ENCODE data around the gene EYA2.
"Not testable (repeated sequence)": the region's sequence is repeated elsewhere in the genome, so short reads cannot be mapped to it uniquely, and the experiment has no call there.

EYA2 gene

DNA sequence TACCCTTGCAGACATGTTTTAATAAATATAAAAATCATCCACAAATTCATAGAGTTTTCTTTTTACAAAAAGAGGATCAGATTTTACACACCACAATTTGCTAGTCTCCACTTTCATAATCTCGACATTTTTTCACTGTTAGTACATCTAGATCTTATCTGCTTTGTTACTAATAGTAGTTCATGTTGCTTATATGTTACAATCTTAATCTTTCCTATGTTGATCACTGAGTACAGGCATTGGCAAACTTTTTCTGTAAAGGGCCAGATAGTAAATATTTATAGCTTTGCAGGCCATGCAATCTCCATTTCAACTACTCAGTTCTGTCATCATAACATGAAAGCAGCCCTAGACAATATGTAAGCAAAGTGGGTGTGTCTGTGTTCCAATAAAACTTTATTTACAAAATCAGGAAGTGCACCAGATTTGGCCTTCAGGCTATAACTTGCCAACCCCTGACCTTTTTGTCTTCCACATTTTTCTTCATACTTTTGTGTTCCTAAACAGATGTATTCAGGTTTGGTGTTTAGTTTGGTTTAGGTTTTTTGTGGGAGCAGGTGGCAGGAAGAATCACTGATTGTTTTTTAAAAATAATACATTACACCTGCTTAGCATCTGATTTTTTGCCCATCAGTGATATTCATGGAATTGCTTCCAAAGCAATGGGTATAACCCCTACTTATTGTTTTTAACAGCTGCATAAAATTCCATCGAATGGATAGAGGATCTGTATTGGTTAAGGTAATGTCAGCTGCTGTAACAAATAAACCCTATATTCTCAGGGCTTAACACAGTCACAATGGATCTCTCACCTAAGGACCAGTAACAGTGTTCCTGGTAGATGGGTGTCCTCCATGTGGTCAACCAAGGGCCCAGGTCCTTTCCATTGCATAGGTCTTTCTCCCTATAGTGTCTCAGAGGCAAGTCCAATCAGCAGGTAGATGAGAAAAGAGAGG is 61.2 kb downstream of the EYA2 start:
- no peak for DNase-seq (ENCODE audit: low read depth)

GRCh38 chr20:46959081-46959692 is 64.5 kb downstream of the EYA2 start:
- no peak for DNase-seq (ENCODE audit: low read depth)

- DNase-seq (ENCODE audit: low read depth): no peak
These were observed 65.2 kb downstream of the EYA2 start for GRCh38 chr20:46959821-46960220.

- no peak for DNase-seq (ENCODE audit: low read depth)
These were observed 65.9 kb downstream of the EYA2 start for GRCh38 chr20:46960536-46960935.

DNA sequence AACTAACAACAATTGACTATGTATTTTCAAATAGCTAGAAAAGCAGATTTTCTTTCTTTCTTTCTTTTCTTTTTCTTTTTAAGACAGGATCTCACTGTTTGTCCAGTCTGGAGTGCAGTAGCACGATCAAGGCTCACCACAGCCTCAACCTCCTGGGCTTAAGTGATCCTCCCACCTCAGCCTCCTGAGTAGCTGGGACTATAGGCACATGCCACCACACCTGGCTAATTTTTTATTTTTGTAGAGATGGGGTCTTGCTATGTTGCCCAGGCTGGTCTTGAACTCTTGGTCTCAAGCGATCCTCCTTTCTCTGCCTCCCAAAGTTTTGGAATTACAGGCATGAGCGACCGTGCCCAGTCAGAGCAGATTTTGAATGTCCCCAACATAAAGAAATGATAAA is 67.3 kb downstream of the EYA2 start:
- DNase-seq (ENCODE audit: low read depth): not testable (repeated sequence)

- DNase-seq (ENCODE audit: low read depth): no peak
These were observed 68.0 kb downstream of the EYA2 start for GRCh38 chr20:46962452-46963195.

DNA sequence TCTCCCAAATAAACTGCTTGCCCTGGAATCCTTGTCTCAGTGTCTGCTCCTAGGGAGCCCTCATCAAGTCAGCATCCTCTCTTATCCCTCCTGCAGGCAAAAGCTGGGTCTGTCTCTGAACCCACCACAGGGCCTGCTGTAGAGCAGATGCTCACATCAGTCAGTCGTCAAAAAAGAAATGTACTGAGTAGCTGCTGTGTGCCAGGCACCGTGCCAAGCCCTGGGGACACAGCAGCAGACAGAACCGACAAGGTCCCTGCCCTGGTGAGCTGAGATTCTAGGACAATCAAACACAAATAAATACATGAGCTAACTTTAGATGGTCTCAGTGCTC is 68.5 kb downstream of the EYA2 start:
- DNase-seq (ENCODE audit: low read depth): no peak

GRCh38 chr20:46963758-46964617 is 69.3 kb downstream of the EYA2 start:
- no peak for DNase-seq (ENCODE audit: low read depth)

GRCh38 chr20:46964618-46965455 is 70.2 kb downstream of the EYA2 start:
- no peak for DNase-seq (ENCODE audit: low read depth)

GRCh38 chr20:46965477-46965876 is 70.8 kb downstream of the EYA2 start:
- DNase-seq (ENCODE audit: low read depth): no peak

- no peak for DNase-seq (ENCODE audit: low read depth)
These were observed 73.0 kb downstream of the EYA2 start for GRCh38 chr20:46967646-46968045.

GRCh38 chr20:46970937-46971630 is 76.4 kb downstream of the EYA2 start:
- DNase-seq (ENCODE audit: low read depth): no peak

DNA sequence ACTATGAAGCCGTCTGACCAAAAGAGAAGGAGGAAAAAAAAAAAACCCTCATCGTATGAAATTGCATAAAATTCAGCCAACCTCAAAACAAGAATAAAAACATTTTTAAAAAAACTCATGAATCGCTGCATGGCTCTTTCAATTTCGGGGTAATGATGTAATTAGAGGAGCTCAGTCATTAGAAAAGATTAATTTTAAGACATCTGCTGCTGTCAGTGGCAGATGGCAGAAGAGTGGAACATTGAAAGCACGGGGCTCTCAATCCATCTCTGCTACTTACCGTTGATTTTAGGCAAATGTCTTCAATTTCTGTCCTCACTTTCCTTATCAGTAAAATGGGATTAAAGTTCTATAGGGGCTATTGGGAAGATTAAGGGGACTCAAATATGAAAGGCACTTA is 79.1 kb downstream of the EYA2 start:
- no peak for DNase-seq (ENCODE audit: low read depth)

DNA sequence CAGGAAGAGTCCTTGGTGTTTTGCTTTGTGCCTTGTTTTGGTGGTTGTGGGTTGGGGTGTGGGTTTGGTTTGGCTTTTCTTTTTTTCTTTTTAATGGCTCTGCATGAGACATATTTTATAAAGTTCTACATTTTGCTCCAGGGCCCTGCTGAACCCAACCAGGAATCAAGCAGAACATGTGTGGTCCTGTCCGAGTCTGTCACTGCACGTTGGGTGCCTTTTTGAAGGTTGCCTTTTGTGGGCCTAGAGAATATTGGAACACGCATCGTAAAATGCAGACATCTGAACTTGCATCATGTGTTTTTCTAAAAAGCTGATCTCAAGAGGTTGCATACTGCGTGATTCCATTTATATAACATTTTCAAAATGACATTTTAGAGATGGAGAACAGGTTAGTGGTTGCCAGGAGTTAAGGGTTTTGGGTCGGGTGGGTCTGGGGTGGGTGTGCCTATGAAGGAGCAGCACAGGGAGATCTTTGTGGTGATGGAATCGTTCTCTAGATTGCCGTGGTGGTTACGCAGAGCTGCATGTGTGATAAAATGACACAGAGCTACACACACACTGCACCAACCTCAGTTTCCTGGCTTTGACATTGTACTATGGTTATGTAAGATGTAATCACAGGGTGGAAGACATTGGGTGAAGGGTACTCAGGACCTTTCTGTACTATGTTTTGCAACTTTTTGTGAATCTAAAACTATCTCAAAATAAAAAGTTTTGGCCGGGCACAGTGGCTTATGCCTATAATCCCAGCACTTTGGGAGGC is 80.2 kb downstream of the EYA2 start:
- no peak for DNase-seq (ENCODE audit: low read depth)

DNA sequence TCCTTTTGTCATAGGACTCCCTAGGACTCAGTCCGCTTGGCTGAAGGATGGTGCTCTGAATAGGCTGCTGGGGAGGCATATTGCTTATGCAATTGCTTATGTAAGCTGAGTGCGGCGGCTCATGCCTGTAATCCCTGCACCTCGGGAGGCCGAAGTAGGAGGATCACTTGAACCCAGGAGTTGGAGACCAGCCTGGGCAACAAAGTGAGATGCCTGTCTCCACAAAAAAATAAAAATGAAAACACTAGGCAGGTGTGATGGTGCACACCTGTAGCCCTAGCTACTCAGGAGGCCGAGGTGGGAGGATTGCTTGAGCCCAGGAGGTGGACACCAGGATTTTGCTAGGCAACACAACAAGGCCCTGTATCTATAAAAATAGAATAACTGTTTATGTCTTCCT is 81.3 kb downstream of the EYA2 start:
- no peak for DNase-seq (ENCODE audit: low read depth)

DNA sequence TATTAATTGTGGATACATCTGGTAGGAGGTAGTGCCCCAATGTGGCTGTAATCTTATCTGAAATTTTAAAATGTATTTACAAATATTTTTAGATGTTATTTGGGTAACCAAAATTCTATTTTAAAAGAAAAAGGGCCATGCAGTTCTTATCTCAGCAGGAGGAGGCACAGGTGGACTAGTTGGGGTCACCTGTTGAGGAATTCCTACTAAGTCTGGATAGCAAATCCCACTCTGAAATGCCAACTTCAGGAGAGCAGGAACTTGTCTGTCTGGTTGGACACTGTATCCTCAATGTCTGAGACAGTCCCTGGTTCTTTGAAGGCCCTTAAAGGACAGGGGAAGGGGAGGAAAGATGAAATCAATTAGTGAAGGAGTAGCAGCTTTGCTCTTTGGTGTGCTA is 82.6 kb downstream of the EYA2 start:
- no peak for DNase-seq (ENCODE audit: low read depth)

DNA sequence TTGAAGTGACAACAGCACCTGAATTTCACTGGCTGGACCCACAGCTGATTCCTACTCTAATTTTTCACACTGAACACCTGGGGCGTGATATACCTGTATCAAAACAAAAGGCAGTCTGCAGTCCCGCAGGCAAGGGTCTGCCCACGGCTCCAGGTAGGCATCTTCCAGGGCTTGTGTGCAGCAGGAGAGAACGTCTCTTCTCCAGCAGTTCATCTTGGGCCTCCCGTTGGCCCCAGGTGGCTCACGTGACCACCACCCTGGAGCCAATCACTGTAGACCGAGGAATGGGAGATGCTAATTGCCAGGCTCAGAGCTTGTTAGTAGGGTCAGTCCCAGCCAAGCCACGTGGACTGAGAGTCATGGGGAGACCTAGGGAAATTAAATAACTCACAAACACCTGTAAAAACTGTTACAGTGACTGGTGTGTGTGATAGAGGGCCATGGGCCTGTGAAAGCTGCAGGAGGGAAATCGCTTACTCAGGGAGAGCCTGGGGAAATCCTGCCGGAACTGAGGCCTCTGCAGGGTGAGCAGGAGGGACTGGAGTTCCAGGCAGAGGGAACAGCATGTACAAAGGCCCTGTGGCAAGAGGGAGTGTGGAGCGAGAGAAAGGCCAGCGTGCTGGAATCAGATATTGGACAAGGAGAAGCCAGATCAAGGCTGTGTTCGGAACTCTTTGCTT is 83.4 kb downstream of the EYA2 start:
- no peak for DNase-seq (ENCODE audit: low read depth)

- DNase-seq (ENCODE audit: low read depth): no peak
These were observed 84.4 kb downstream of the EYA2 start for GRCh38 chr20:46978951-46979491.

Data from activated T-helper 1 cell treated with Interleukin-2 at 50 U/mL for 16 hours (primary cell).